Measurements from ENCODE around the gene WDFY4.

The WDFY4 gene

DNA sequence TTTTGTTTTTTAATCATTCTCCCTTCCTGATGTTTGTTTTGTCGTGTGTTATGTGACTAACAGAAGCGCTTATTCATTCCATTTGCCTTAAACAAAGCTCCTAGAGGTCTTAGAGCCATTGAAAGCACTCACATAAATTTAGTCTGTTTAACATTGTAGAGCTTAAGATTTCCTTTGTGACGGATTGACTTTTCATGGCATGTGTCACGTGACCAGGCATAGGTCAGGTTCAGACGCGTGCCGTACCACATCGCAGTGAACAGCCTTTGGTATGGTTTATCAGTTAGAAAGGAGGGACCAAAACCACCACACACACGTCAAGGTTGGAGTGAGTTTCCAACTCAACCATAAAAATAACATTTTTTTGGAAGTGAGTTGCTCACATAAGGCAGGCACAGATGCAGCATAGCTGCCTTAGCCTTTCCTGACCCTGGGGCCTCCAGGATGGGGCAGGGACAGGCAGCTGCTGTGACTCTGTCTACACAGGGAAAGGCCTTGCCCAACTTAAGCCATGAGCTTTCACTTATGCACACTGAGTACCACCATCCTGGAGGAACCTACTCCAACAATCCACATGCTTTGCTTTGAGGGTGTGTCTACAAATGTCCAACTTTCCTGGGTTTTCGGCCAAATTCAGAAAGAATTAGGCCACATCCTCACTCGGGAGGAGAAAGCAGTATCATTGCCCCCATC, 55.5 kb downstream of the WDFY4 start:
- Histone ChIP-seq H2BK15ac (ENCODE audit: low read depth, poor library complexity, severe bottlenecking) (no peak overlapping the region), H2AFZ (ENCODE audit: low read depth, low read length) (no peak overlapping the region), H3K14ac (ENCODE audit: low read length in 2 of 2) (no peak overlapping the region), H4K91ac (ENCODE audit: low read length) (no peak overlapping the region), H3K27ac (ENCODE audit: low read length, poor library complexity, severe bottlenecking) (no peak overlapping the region), H3K9ac (ENCODE audit: low read length) (no peak overlapping the region), H3K4me1 (ENCODE audit: control insufficient read depth, insufficient read depth, low read depth, low read length) (no peaks in the 10 kb centered on the region), H2BK5ac (ENCODE audit: low read depth, low read length, poor library complexity, severe bottlenecking) (no peak overlapping the region), H4K8ac (ENCODE audit: low read length) (no peak overlapping the region), H3K79me1 (replicated peaks; ENCODE audit: low read length, poor library complexity, severe bottlenecking) (no peaks in the 10 kb centered on the region), H3K4ac (ENCODE audit: low read depth in 1 of 2, low read length in 2 of 2) (no peak overlapping the region), H2BK12ac (ENCODE audit: low read length in 2 of 2) (no peak overlapping the region), H2BK120ac (ENCODE audit: low read depth, low read length) (no peak overlapping the region), H3K27me3 (ENCODE audit: control insufficient read depth in 1 of 2, insufficient read depth in 1 of 2, low read length in 2 of 2) (peaks cover 17 to 52% of the 10 kb centered on the region in 2 experiments), H3K9me3 (ENCODE audit: control insufficient read depth, low read length) (no peaks in the 10 kb centered on the region), H3K36me3 (ENCODE audit: control insufficient read depth in 1 of 2, insufficient read depth in 2 of 2, low read depth in 1 of 2, low read length in 2 of 2) (no peaks in the 10 kb centered on the region), H3K4me3 (ENCODE audit: insufficient read depth in 1 of 2, low read depth in 1 of 2, low read length in 2 of 2) (no peak overlapping the region), H3K23ac (ENCODE audit: low read length in 2 of 2) (no peak overlapping the region), H2AK5ac (ENCODE audit: low read length, severe bottlenecking) (no peak overlapping the region), H3K18ac (ENCODE audit: low read depth in 1 of 2, low read length in 2 of 2) (no peak overlapping the region), H3K4me2 (ENCODE audit: low read length, poor library complexity, severe bottlenecking) (no peak overlapping the region)
- WGBS: 74% methylated on average over 9 of the region's 11 CpGs
- no peak for DNase-seq

DNA sequence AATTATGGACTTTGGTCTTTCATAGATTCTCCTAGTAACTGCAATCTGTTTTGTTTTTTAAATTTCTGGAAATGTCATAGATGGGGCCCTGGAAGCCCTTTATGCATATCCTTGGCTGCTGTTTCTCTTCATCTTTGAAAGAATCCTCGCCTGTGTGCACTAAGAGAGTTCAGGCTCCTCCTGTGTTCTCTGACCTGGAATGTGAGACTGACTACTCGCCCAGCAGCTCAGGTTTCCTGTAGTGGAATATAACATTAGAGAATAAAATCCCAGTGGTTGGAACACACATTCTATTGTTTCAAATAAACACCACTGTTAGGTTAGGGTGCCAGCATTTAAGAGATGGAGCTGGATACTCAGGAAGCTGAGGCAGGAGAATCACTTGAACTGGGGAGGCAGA, 56.3 kb downstream of the WDFY4 start:
- H3K27me3 ChIP-seq (ENCODE audit: control insufficient read depth in 1 of 2, insufficient read depth in 1 of 2, low read length in 2 of 2): peaks cover 17 to 46% of the 10 kb centered on the region in 2 experiments
- no peak overlapping the region for H2AK5ac ChIP-seq (ENCODE audit: low read length, severe bottlenecking)
- H3K4ac ChIP-seq (ENCODE audit: low read depth in 1 of 2, low read length in 2 of 2): no peak overlapping the region
- H3K9me3 ChIP-seq (ENCODE audit: control insufficient read depth, low read length): no peaks in the 10 kb centered on the region
- no peak overlapping the region for H2BK120ac ChIP-seq (ENCODE audit: low read depth, low read length)
- H3K4me1 ChIP-seq (ENCODE audit: control insufficient read depth, insufficient read depth, low read depth, low read length): no peaks in the 10 kb centered on the region
- H3K36me3 ChIP-seq (ENCODE audit: control insufficient read depth in 1 of 2, insufficient read depth in 2 of 2, low read depth in 1 of 2, low read length in 2 of 2): no peaks in the 10 kb centered on the region
- H3K27ac ChIP-seq (ENCODE audit: low read length, poor library complexity, severe bottlenecking): no peak overlapping the region
- H3K18ac ChIP-seq (ENCODE audit: low read depth in 1 of 2, low read length in 2 of 2): no peak overlapping the region
- WGBS: 82% methylated on average over 1 of the region's 2 CpGs
- no peak overlapping the region for H3K14ac ChIP-seq (ENCODE audit: low read length in 2 of 2)
- no peak overlapping the region for H4K91ac ChIP-seq (ENCODE audit: low read length)
- H2BK12ac ChIP-seq (ENCODE audit: low read length in 2 of 2): no peak overlapping the region
- H3K79me1 ChIP-seq (replicated peaks; ENCODE audit: low read length, poor library complexity, severe bottlenecking): no peaks in the 10 kb centered on the region
- DNase-seq: no peak
- no peak overlapping the region for H3K4me2 ChIP-seq (ENCODE audit: low read length, poor library complexity, severe bottlenecking)
- H3K23ac ChIP-seq (ENCODE audit: low read length in 2 of 2): no peak overlapping the region
- no peak overlapping the region for H2AFZ ChIP-seq (ENCODE audit: low read depth, low read length)
- no peak overlapping the region for H4K8ac ChIP-seq (ENCODE audit: low read length)
- H2BK5ac ChIP-seq (ENCODE audit: low read depth, low read length, poor library complexity, severe bottlenecking): no peak overlapping the region
- no peak overlapping the region for H2BK15ac ChIP-seq (ENCODE audit: low read depth, poor library complexity, severe bottlenecking)
- no peak overlapping the region for H3K4me3 ChIP-seq (ENCODE audit: insufficient read depth in 1 of 2, low read depth in 1 of 2, low read length in 2 of 2)
- no peak overlapping the region for H3K9ac ChIP-seq (ENCODE audit: low read length)

DNA sequence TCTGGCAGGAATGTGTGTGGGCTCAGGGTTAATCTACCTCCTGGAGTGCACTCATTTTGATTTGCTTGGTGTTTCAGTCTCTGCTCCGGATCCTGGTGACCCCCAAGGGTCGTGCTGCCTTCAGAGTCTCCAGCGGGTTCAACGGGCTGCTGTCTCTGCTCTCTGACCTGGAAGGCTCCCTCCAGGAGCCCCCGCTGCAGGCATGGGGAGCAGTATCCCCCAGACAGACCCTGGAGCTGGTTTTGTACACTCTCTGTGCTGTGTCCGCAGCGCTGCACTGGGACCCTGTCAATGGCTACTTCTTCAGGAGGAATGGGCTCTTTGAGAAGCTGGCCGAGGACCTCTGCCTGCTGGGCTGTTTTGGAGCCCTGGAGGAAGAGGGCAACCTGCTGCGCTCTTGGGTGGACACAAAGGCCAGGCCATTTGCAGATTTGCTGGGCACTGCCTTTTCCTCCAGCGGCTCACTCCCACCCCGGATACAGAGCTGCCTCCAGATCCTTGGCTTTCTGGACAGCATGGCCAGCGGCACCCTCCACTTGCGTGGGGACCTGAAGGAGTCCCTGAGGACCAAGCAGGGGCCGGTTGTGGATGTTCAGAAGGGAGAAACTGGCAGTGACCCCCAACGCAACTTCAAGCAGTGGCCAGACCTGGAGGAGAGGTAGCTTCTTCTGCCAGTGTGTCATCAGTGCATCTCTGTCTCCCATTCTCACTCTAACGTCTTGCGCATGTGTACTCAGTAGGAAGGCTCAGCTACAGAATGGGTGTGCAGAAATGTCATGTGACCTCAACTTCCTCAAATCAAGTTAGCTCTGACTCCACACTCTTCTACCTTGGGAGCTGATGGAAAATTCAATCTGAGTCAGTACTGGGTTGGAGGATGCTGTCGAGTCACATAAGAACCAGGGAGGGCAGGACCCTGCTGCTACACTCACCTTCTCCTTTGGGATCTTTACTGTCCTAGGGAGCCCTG, 58.5 kb downstream of the WDFY4 start:
- Histone ChIP-seq H2BK5ac (ENCODE audit: low read depth, low read length, poor library complexity, severe bottlenecking) (no peak overlapping the region), H3K23ac (ENCODE audit: low read length in 2 of 2) (peak overlapping the region in 1 of 2 experiments; percentile 24), H3K27me3 (ENCODE audit: control insufficient read depth in 1 of 2, insufficient read depth in 1 of 2, low read length in 2 of 2) (peaks cover 17 to 36% of the 10 kb centered on the region in 2 experiments), H3K4me1 (ENCODE audit: control insufficient read depth, insufficient read depth, low read depth, low read length) (no peaks in the 10 kb centered on the region), H2AK5ac (ENCODE audit: low read length, severe bottlenecking) (no peak overlapping the region), H3K9ac (ENCODE audit: low read length) (no peak overlapping the region), H3K4me2 (ENCODE audit: low read length, poor library complexity, severe bottlenecking) (no peak overlapping the region), H3K9me3 (ENCODE audit: control insufficient read depth, low read length) (no peaks in the 10 kb centered on the region), H2AFZ (ENCODE audit: low read depth, low read length) (no peak overlapping the region), H3K79me1 (replicated peaks; ENCODE audit: low read length, poor library complexity, severe bottlenecking) (no peaks in the 10 kb centered on the region), H4K8ac (ENCODE audit: low read length) (no peak overlapping the region), H3K4ac (ENCODE audit: low read depth in 1 of 2, low read length in 2 of 2) (no peak overlapping the region), H2BK12ac (ENCODE audit: low read length in 2 of 2) (no peak overlapping the region), H3K27ac (ENCODE audit: low read length, poor library complexity, severe bottlenecking) (no peak overlapping the region), H2BK120ac (ENCODE audit: low read depth, low read length) (no peak overlapping the region), H3K18ac (ENCODE audit: low read depth in 1 of 2, low read length in 2 of 2) (no peak overlapping the region), H2BK15ac (ENCODE audit: low read depth, poor library complexity, severe bottlenecking) (no peak overlapping the region), H3K4me3 (ENCODE audit: insufficient read depth in 1 of 2, low read depth in 1 of 2, low read length in 2 of 2) (no peak overlapping the region), H4K91ac (ENCODE audit: low read length) (no peak overlapping the region), H3K14ac (ENCODE audit: low read length in 2 of 2) (no peak overlapping the region), H3K36me3 (ENCODE audit: control insufficient read depth in 1 of 2, insufficient read depth in 2 of 2, low read depth in 1 of 2, low read length in 2 of 2) (no peaks in the 10 kb centered on the region)
- no peak for DNase-seq
- 83% methylated on average over 18 of the region's 18 CpGs for whole genome bisulfite sequencing

DNA sequence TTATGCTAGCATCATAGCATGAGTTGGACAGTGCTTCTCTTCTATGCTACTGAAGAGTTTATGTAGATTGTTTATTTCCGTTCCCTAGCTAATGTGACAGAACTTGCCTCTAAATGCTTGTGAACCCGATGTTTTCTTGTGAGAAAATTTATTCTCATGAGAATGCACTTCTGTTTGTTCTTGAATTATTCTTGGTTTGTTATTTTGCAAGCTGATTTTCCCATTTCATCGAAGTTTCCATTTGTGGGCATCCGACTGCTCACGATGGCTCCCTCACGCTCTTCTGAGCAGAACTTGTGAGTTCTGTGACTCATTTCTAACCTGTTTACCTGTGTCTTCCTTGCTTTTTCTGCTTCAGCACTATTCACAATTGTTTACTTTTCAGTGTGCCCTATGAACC, 59.9 kb downstream of the WDFY4 start:
- no peak overlapping the region for H3K23ac ChIP-seq (ENCODE audit: low read length in 2 of 2)
- no peak overlapping the region for H3K27ac ChIP-seq (ENCODE audit: low read length, poor library complexity, severe bottlenecking)
- no peak overlapping the region for H2BK5ac ChIP-seq (ENCODE audit: low read depth, low read length, poor library complexity, severe bottlenecking)
- H3K79me1 ChIP-seq (replicated peaks; ENCODE audit: low read length, poor library complexity, severe bottlenecking): no peaks in the 10 kb centered on the region
- H2AK5ac ChIP-seq (ENCODE audit: low read length, severe bottlenecking): no peak overlapping the region
- H3K4me2 ChIP-seq (ENCODE audit: low read length, poor library complexity, severe bottlenecking): no peak overlapping the region
- no peak overlapping the region for H3K4me3 ChIP-seq (ENCODE audit: insufficient read depth in 1 of 2, low read depth in 1 of 2, low read length in 2 of 2)
- H3K36me3 ChIP-seq (ENCODE audit: control insufficient read depth in 1 of 2, insufficient read depth in 2 of 2, low read depth in 1 of 2, low read length in 2 of 2): no peaks in the 10 kb centered on the region
- H2BK15ac ChIP-seq (ENCODE audit: low read depth, poor library complexity, severe bottlenecking): no peak overlapping the region
- H3K4ac ChIP-seq (ENCODE audit: low read depth in 1 of 2, low read length in 2 of 2): no peak overlapping the region
- H2AFZ ChIP-seq (ENCODE audit: low read depth, low read length): no peak overlapping the region
- no peaks in the 10 kb centered on the region for H3K4me1 ChIP-seq (ENCODE audit: control insufficient read depth, insufficient read depth, low read depth, low read length)
- no peaks in the 10 kb centered on the region for H3K9me3 ChIP-seq (ENCODE audit: control insufficient read depth, low read length)
- H4K91ac ChIP-seq (ENCODE audit: low read length): no peak overlapping the region
- H3K14ac ChIP-seq (ENCODE audit: low read length in 2 of 2): no peak overlapping the region
- peaks cover 12 to 25% of the 10 kb centered on the region in 2 experiments for H3K27me3 ChIP-seq (ENCODE audit: control insufficient read depth in 1 of 2, insufficient read depth in 1 of 2, low read length in 2 of 2)
- WGBS: 86% methylated on average over 6 of the region's 6 CpGs
- H4K8ac ChIP-seq (ENCODE audit: low read length): no peak overlapping the region
- DNase-seq: no peak
- no peak overlapping the region for H2BK12ac ChIP-seq (ENCODE audit: low read length in 2 of 2)
- H2BK120ac ChIP-seq (ENCODE audit: low read depth, low read length): no peak overlapping the region
- H3K9ac ChIP-seq (ENCODE audit: low read length): no peak overlapping the region
- no peak overlapping the region for H3K18ac ChIP-seq (ENCODE audit: low read depth in 1 of 2, low read length in 2 of 2)
